Measurements from ENCODE around the gene FADS1.

GRCh38 chr11:61754534-61755482 lies 62.0 kb downstream of the FADS1 start:
- TF ChIP-seq POLR2A (IDR thresholded peaks at IDR 0.05), result peak in 1 of 2 donors; percentile 42
- TF ChIP-seq, protein P1, sequence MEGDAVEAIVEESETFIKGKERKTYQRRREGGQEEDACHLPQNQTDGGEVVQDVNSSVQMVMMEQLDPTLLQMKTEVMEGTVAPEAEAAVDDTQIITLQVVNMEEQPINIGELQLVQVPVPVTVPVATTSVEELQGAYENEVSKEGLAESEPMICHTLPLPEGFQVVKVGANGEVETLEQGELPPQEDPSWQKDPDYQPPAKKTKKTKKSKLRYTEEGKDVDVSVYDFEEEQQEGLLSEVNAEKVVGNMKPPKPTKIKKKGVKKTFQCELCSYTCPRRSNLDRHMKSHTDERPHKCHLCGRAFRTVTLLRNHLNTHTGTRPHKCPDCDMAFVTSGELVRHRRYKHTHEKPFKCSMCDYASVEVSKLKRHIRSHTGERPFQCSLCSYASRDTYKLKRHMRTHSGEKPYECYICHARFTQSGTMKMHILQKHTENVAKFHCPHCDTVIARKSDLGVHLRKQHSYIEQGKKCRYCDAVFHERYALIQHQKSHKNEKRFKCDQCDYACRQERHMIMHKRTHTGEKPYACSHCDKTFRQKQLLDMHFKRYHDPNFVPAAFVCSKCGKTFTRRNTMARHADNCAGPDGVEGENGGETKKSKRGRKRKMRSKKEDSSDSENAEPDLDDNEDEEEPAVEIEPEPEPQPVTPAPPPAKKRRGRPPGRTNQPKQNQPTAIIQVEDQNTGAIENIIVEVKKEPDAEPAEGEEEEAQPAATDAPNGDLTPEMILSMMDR (IDR thresholded peaks at IDR 0.05), result no peak

All from Peyer's patch (tissue), 4 donors.